Stimulated activated CD4-positive, alpha-beta T cell treated with anti-CD3 and anti-CD28 coated beads, Interleukin-12 subunit alpha, Interleukin-12 subunit beta, amount 100 ng/mL, for 4 hours (primary cell): Measurements from ENCODE around the gene ZNF18.

Source experiments
- DNase-seq: peaks from one replicate; pipeline ENCODE4 v3.0.0-alpha.2; 2020

ZNF18 gene, protein sequence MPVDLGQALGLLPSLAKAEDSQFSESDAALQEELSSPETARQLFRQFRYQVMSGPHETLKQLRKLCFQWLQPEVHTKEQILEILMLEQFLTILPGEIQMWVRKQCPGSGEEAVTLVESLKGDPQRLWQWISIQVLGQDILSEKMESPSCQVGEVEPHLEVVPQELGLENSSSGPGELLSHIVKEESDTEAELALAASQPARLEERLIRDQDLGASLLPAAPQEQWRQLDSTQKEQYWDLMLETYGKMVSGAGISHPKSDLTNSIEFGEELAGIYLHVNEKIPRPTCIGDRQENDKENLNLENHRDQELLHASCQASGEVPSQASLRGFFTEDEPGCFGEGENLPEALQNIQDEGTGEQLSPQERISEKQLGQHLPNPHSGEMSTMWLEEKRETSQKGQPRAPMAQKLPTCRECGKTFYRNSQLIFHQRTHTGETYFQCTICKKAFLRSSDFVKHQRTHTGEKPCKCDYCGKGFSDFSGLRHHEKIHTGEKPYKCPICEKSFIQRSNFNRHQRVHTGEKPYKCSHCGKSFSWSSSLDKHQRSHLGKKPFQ

DNA sequence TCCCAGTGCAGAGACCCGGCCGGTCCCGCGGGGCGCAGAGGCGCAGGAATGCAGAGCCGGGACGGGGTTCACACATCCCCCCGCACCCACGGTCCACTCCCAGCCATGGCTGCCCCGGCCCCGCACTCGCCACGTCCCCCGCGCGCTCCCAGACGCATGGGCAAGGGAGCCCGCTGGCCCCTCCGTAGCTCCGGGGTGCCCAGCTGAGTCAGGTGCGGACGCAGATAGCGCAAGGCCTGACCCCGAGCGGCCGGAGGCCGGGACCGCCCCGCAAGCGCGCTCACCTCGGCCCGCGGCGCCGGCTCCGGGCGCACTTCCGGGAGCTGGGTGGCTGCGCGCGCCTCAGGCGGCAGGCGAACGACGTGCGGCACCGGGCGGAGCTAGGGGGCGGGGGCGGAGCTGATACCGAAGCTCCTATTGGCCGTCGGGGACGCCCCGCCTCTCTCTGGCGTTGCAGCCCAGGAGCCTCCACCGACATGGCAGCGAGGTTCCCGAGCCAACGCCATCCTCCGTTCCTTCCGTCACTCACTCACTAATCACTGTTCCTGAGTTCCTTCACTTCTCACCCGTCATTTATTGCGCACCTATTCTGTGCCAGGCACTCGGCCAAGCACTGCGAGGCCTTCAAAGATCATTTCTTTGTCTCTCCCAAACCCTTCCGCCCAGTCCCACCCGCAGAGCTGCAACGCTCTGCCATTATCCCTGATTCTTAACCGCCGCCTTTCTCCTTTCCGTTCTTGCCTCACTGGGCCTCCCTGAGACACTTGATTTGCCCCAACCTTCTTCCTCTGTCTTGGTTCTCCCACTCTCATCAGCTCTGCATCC lies at the start of gene ZNF18:
Gene ZNF18 (minus strand): TSS at position 329 of the 825 bp plus-strand sequence. CDS start 4,646 bp downstream, outside the sequence.
- DNase-seq: peak; percentile 97

DNA sequence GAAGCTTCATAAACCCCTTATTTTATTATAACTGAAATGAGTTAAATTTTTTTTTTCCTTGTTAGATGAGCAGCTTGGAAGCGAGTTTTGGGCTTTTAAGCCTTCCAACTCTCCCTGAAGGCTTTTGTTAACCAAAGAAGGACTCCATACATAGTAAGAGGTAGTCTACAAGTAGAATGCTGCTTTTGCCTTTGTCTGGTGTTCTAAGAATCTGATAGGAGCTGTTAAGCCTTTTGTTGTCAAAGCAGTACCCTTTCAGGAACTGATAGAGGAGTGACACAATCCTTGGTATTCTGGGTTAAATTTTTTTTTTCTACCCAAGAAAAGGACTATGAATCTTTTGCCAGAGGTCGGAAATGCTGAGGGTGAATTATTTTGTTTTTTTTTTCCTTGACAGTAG lies 49.5 kb upstream of the ZNF18 start:
- DNase-seq: no peak

- DNase-seq: no peak
Measured at GRCh38 chr17:12043702-12044101, 46.4 kb upstream of the ZNF18 start.

GRCh38 chr17:12041312-12041711 lies 44.0 kb upstream of the ZNF18 start:
- DNase-seq: no peak

DNA sequence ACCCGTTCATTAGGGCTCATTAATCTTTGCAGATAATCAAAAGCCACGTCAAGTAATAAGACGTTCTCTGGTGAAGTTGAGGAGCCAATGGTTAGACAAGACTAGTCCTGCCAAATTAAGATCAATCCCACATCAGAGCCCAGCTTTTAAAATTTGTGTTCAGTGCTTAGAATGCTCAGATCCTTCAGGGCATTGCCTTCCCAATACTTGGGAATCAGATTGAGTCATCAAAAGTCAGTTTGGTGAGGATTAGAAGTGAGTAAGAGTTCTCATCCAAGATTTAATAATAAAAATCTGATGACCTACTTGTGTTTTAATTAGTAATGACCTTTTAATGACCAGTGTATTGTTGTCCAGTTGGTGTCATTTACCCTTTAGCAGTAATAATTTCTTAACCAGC lies 43.2 kb upstream of the ZNF18 start:
- no peak for DNase-seq

DNA sequence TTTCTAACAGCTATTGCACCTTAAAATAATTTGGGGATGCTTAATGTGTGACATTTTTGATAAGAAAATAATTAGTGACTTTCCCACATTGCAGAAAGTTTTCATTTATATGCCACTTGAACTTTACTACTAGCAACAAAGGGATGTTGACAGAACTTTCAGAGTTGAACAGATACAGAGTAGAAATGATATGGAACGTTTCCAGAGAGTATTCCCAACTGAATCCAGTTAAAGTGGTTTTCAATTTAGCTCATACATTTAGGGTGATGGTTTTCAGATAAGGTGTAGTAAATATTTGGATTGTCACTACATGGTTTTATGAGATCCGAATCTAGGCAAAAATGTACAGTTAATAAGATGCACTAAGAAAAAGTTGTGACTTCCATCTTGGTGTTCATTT lies 40.7 kb upstream of the ZNF18 start:
- no peak for DNase-seq

- DNase-seq: no peak
Measured at GRCh38 chr17:12035673-12036072, 38.4 kb upstream of the ZNF18 start.

DNA sequence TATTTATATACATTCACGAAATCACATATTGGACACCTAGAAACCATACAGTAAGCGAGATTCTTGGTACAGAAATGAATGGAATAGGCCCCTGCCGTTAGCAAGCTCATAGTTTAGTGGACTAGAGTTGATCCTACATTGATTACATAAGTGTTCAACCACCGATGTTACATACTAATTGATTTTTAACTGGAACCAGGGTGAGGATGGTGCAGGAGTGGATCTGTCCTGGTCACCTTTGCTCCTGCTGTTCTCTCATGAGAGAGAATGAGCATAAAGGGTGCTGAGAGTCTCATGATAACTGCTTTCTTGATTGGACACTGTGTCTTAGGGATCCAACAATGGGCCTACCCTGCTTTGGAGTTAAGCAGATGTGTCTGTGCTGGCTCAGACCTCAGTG lies 37.3 kb upstream of the ZNF18 start:
- no peak for DNase-seq

GRCh38 chr17:12028611-12029010 lies 31.3 kb upstream of the ZNF18 start:
- DNase-seq: no peak

DNA sequence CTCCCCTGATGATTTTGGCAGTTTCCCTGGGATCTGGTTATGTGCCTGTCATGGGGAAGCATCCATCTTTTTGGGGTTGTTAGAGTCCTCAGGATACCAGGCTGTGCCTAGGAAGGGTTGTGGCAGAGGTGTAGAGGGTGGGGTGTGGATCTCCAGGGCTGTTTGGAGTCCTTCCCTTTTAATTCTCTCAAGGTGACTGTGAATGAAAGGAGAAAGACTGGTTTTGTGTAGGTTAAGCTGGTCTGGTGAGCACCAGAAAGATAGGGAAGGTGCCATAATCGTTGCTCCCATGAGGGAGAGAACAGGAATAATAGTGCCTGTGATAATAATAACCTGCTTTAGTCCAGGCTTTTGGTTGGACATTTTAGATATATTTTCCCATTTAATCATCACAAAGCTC lies 30.4 kb upstream of the ZNF18 start:
- no peak for DNase-seq

GRCh38 chr17:12024327-12024726 lies 27.1 kb upstream of the ZNF18 start:
- DNase-seq: no peak

DNA sequence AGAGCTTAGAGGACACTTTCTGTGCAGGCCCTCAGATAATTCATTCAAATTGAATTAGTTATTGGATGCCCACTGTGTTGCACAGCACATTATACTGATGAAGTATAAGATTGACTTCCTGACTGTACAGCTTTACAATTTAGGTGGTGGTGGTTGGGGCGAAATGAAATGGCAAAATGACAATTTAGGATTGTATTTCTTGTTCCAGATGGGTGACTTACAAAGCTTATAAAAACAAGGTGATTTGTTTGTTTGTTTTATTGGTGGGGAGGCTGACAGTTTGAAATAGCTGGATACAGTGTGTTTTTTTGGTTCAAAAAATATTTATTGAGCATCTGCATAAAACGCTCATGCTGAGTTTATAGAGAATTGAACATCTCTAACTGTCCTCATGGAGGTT lies 25.0 kb upstream of the ZNF18 start:
- no peak for DNase-seq

- no peak for DNase-seq
Measured at GRCh38 chr17:12021623-12022140, 24.4 kb upstream of the ZNF18 start.

DNA sequence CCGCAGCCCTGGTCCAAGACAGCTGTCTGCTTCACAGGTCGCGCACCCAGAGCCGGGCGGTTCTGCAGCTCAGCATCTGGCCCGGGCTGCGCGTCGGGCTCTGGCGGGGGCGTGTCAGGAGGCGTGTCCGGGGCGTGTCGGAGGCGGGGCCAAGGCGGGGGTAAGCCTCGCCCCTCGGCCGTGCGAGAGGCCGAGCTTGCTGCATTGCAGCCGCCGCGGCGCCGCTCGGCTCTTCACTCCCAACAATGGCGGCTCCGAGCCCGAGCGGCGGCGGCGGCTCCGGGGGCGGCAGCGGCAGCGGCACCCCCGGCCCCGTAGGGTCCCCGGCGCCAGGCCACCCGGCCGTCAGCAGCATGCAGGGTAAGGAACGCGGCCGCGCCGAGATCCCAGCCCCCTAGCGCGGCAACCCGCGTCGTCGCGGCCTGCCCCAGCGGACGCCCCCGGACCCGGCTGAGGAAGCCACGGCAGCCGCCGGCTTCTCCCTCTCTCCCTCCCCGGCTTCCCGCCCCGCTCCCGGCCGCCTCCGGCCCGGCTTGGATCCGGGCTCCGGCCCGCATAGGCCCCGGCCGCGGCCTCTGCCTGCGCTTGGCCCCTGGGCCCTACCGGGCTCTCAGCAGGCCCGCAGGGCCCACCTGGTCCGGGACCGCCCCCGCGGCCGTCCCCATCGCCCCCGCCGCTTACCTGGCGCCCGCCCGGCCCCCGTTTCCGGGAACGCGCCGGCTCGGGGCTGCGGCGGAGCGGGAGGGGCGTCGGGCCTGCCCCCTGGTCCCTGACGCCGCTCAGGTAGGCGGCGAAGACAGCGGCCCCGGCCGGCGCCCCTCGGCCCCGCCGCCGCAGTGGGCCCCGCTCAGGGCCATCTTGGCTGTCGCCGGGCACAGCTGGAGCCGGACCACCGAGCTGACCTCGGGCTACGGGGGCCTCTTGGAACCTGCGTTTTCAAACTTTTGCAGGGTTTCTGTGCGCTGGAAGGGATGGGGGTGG lies 23.7 kb upstream of the ZNF18 start, which contains the start of gene MAP2K4:
Gene MAP2K4 (plus strand): TSS at position 236 of the 981 bp plus-strand sequence. CDS start 10 bp downstream, at position 246.
- peak; percentile 97 for DNase-seq

DNA sequence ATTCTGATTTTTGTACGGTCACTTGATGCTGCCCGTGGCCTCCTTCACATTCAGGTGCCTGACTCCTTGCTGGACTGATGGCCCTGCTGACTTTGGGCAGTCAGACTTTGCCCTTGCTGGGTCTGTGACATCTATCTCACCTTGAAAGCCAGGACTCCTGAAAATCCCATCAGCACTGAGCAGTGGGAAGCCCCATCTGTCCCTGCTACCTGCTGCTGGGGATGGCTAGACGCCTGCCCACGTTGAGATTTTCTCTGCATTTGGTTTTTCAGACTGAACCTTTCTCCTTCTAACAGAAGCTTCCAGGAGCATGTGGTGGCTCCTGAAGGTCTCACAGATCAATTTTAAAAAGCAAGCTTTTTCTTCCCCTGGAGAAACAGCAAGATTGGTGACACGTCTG lies 10.2 kb upstream of the ZNF18 start:
- DNase-seq: no peak

- DNase-seq: no peak
Measured at GRCh38 chr17:11999696-12000095, 2.4 kb upstream of the ZNF18 start.

GRCh38 chr17:11997972-11998233 lies 628 bp upstream of the ZNF18 start:
- no peak for DNase-seq

- no peak for DNase-seq
Measured at GRCh38 chr17:11996722-11997146, 541 bp downstream of the ZNF18 start.

- no peak for DNase-seq
Measured at GRCh38 chr17:11991461-11991860, 5.8 kb downstream of the ZNF18 start.

- no peak for DNase-seq
Measured at GRCh38 chr17:11990363-11990983, 6.8 kb downstream of the ZNF18 start.

- DNase-seq: no peak
Measured at GRCh38 chr17:11986942-11987329, 10.3 kb downstream of the ZNF18 start.
